Loucy (cell line): ENCODE measurements around the gene DBNL.

Source experiments
- H2AFZ ChIP-seq: fragments of 200-600 bp; sonication (generic); 2 replicates; pipeline ENCODE4 v1.6.0; 2016; ENCODE audit warnings: antibody characterized with exemption, mild to moderate bottlenecking, low read length, moderate library complexity
- H3F3A ChIP-seq: fragments of 200-600 bp; 2 replicates; pipeline ENCODE4 v1.6.0; 2016; ENCODE audit warnings: antibody characterized with exemption, low read depth, mild to moderate bottlenecking
- H3K27me3 ChIP-seq: fragments of 200-600 bp; sonication (generic); 2 replicates; pipeline ENCODE4 v1.6.1; 2014; ENCODE audit warnings: low read length, mild to moderate bottlenecking; ENCODE audit not compliant: insufficient read depth, poor library complexity, severe bottlenecking
- H3K36me3 ChIP-seq: fragments of 200-600 bp; sonication (generic); 2 replicates; pipeline ENCODE4 v1.6.1; 2016; ENCODE audit warnings: low read length; ENCODE audit not compliant: insufficient read depth
- H3K4me1 ChIP-seq: fragments of 200-600 bp; sonication (generic); 2 replicates; pipeline ENCODE4 v1.5.1; 2014; ENCODE audit warnings: low read length, mild to moderate bottlenecking; ENCODE audit not compliant: insufficient read depth, poor library complexity, severe bottlenecking
- H3K4me2 ChIP-seq: fragments of 200-600 bp; sonication (generic); 2 replicates; pipeline ENCODE4 v1.6.0; 2014; ENCODE audit warnings: antibody characterized with exemption, low read length, low read depth, mild to moderate bottlenecking; ENCODE audit not compliant: poor library complexity, severe bottlenecking
- H3K4me3 ChIP-seq: fragments of 200-600 bp; sonication (generic); 2 replicates; pipeline ENCODE4 v1.5.1; 2014; ENCODE audit warnings: low read length, mild to moderate bottlenecking, mixed read lengths; ENCODE audit not compliant: poor library complexity, severe bottlenecking
- H3K79me2 ChIP-seq: fragments of 200-600 bp; sonication (generic); 2 replicates; pipeline ENCODE4 v1.6.1; 2014; ENCODE audit warnings: low read length; ENCODE audit not compliant: insufficient read depth
- H3K9ac ChIP-seq: fragments of 200-600 bp; sonication (generic); 2 replicates; pipeline ENCODE4 v1.6.0; 2014; ENCODE audit warnings: mild to moderate bottlenecking, low read depth, low read length, moderate library complexity; ENCODE audit not compliant: poor library complexity, severe bottlenecking
- H3K9me2 ChIP-seq: fragments of 200-600 bp; sonication (generic); replicated peaks from 2 replicates; pipeline ENCODE4 v1.6.1; 2016; ENCODE audit warnings: low read depth, low read length, mixed read lengths
- H3K9me3 ChIP-seq: fragments of 200-600 bp; sonication (generic); 2 replicates; pipeline ENCODE4 v1.6.1; 2014; ENCODE audit warnings: mild to moderate bottlenecking, antibody characterized with exemption, low read length, low read depth; ENCODE audit not compliant: insufficient read depth
- H4K20me1 ChIP-seq: fragments of 200-600 bp; sonication (generic); 2 replicates; pipeline ENCODE4 v1.6.0; 2014; ENCODE audit warnings: antibody characterized with exemption, low read length, mild to moderate bottlenecking; ENCODE audit not compliant: insufficient read depth, poor library complexity, severe bottlenecking
- EZH2phosphoT487 ChIP-seq: fragments of 200-600 bp; IDR thresholded peaks from 2 replicates; pipeline ENCODE4 v1.6.1; 2018; ENCODE audit warnings: antibody characterized with exemption, mild to moderate bottlenecking, moderate library complexity, borderline replicate concordance
- TF ChIP-seq, protein P1 (sequence below): fragments of 200-600 bp; sonication (generic); conservative IDR thresholded peaks from 2 replicates; pipeline ENCODE4 v1.5.1; 2014; ENCODE audit warnings: mild to moderate bottlenecking, antibody characterized with exemption, low read length

The DBNL gene

DNA sequence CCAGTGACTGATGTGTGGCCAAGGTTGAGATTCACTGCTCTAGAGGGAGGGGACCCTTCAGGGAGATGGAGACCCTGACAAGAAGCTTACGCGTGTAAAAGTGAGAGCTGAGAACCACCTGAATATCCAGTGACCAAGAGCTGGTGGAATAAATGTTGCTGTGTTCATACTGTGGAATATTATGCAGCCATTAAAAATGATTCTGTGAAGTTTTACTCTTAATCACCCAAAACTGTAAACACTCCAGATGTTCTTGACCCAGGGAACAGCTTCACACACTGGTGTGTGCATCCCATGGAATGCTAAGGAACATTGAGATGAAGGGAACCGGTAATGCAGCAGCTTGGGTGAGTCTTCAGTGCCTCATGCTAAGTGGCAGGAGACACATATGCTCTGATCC is 42.1 kb downstream of the DBNL start:
- Histone ChIP-seq H3K79me2 (peaks cover 5% of the 10 kb centered on the region), H3F3A (peaks cover 3% of the 10 kb centered on the region; the same call in 1 of the 2 replicates), H3K9ac (no peak overlapping the region), H3K4me3 (no peak overlapping the region), H3K9me3 (no peaks in the 10 kb centered on the region), H3K27me3 (no peaks in the 10 kb centered on the region), H4K20me1 (no peaks in the 10 kb centered on the region), H3K4me2 (no peak overlapping the region), H2AFZ (no peak overlapping the region), H3K9me2 (no peaks in the 10 kb centered on the region), H3K36me3 (no peaks in the 10 kb centered on the region), H3K4me1 (peaks cover 43% of the 10 kb centered on the region)
- no peak for TF ChIP-seq EZH2phosphoT487
- TF ChIP-seq, protein P1, sequence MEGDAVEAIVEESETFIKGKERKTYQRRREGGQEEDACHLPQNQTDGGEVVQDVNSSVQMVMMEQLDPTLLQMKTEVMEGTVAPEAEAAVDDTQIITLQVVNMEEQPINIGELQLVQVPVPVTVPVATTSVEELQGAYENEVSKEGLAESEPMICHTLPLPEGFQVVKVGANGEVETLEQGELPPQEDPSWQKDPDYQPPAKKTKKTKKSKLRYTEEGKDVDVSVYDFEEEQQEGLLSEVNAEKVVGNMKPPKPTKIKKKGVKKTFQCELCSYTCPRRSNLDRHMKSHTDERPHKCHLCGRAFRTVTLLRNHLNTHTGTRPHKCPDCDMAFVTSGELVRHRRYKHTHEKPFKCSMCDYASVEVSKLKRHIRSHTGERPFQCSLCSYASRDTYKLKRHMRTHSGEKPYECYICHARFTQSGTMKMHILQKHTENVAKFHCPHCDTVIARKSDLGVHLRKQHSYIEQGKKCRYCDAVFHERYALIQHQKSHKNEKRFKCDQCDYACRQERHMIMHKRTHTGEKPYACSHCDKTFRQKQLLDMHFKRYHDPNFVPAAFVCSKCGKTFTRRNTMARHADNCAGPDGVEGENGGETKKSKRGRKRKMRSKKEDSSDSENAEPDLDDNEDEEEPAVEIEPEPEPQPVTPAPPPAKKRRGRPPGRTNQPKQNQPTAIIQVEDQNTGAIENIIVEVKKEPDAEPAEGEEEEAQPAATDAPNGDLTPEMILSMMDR = no peak

DNA sequence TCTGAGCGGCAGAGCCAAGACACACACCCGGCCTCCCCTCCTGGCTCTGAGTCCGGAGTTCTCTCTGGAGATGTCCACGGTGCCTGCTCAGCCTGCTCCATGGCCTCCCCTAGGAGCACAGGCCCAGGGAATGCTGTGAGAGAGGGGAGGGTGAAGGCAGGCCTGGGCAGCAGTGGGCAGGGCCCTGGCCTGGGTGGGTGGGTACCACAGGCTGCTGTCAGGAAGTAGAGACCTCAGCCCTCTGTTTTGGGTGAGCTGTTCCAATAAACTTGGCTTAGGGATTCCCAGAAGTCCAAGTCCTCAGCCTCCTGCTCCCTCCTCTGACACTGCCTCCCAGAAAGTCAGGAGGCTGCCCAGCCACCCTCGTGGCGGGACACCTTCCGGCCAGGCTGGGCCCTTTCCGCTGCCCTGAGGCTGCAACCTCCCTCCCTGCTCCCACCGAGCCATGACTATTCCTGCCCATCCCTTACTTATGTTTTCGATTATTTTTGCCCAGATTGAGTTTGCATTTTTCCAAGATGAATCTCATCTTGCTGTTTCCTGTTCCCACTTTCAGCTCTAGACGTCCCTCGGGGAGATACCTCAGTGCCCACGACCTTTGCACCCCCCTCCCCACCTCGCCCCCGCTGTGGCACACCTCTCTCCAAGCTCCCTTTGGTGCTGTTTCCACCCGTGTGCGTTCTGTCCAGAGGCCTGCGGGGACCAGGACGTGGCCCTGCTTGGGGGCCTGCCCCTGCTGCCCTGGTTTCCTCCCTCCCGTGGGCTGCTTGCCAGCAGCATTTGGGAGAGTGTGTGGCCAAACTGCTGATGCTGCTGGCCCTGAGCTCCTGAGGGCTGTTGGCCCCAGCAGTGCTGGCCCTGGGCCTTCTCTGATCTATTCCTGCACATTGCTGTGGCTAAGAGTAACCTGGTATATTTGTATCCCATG is 43.7 kb downstream of the DBNL start:
- Histone ChIP-seq H3K4me1 (peaks cover 46% of the 10 kb centered on the region), H3K9me3 (no peaks in the 10 kb centered on the region), H3K9me2 (no peaks in the 10 kb centered on the region), H3K4me3 (no peak overlapping the region), H3K36me3 (no peaks in the 10 kb centered on the region), H2AFZ (peak overlapping the region; percentile 40), H3K27me3 (no peaks in the 10 kb centered on the region), H3K4me2 (peak overlapping the region; percentile 30), H3K9ac (peak overlapping the region; percentile 41), H4K20me1 (no peaks in the 10 kb centered on the region), H3K79me2 (no peaks in the 10 kb centered on the region), H3F3A (peaks cover 3% of the 10 kb centered on the region; the same call in 1 of the 2 replicates)
- TF ChIP-seq, protein P1 = no peak
- no peak for TF ChIP-seq EZH2phosphoT487

DNA sequence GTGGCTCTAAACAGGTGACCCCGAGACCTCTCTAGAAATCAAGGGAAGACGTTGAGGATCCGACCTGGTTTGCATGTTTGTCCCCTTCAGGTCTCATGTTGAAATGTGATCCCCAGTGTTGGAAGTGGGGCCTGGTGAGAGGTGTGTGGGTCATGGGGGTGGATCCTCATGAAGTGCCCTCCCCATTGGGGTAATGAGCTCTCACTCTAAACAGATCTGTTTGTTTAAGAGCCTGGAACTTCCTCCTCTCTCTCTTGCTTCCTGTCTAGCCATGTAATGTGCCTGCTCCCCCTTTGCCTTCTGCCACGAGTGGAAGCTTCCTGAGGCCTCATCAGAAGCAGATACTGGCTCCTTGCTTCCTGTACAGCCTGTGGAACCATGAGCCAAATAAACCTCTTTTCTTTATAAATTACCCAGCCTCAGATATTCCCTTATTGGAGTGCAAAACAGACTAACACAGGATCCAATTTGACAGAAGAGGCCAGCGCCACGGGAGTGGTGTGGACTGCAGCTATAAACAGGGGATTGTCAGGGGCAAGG is 48.7 kb downstream of the DBNL start:
- Histone ChIP-seq H3K36me3 (no peaks in the 10 kb centered on the region), H3K27me3 (no peaks in the 10 kb centered on the region), H2AFZ (no peak overlapping the region), H3K9me2 (no peaks in the 10 kb centered on the region), H3K9ac (no peak overlapping the region), H3K4me3 (no peak overlapping the region), H3K9me3 (no peaks in the 10 kb centered on the region), H3K4me2 (no peak overlapping the region), H3F3A (peaks cover 7% of the 10 kb centered on the region), H4K20me1 (no peaks in the 10 kb centered on the region), H3K79me2 (no peaks in the 10 kb centered on the region), H3K4me1 (peaks cover 56% of the 10 kb centered on the region)
- TF ChIP-seq, protein P1 = no peak
- no peak for TF ChIP-seq EZH2phosphoT487
